HEK293 (cell line): ENCODE data around the gene MISP.

Source experiments
- CTCF ChIA-PET: fragments of 350-600 bp; formaldehyde crosslinking; extraction: SDS; loops from one replicate; lab custom pipeline; 2021; ENCODE audit warnings: antibody characterized with exemption; lab: Yijun Ruan, JAX
- POLR2A ChIA-PET: fragments of 300-600 bp; formaldehyde crosslinking; extraction: SDS; loops from one replicate; lab custom pipeline; 2020; ENCODE audit warnings: antibody characterized with exemption, inconsistent platforms; lab: Yijun Ruan, JAX
- H3K27ac ChIP-seq: fragments of 200-500 bp; sonication (Bioruptor generic); 2 replicates; pipeline ENCODE4 v1.5.1; 2014; ENCODE audit warnings: low read depth, low read length, control low read depth, inconsistent platforms; ENCODE audit errors: extremely low read depth
- H3K36me3 ChIP-seq, 2 experiments: fragments of 200-500 bp in 1 of 2; sonication (Bioruptor generic) in 1 of 2; 1 replicate in 1 of 2; 2 replicates in 1 of 2; pipeline ENCODE4 v1.5.1; 2014 to 2017; ENCODE audit warnings: inconsistent platforms in 2 of 2, low read length in 2 of 2; ENCODE audit not compliant: control insufficient read depth in 2 of 2, insufficient read depth in 1 of 2
- H3K4me1 ChIP-seq: fragments of 200-500 bp; sonication (Bioruptor generic); 2 replicates; pipeline ENCODE4 v1.5.1; 2014; ENCODE audit warnings: mild to moderate bottlenecking, low read length, inconsistent platforms; ENCODE audit not compliant: control insufficient read depth, insufficient read depth
- H3K4me3 ChIP-seq: 2 replicates; pipeline ENCODE4 v1.5.1; 2011; ENCODE audit warnings: low read depth, mild to moderate bottlenecking, control low read depth, low read length, moderate library complexity
- H3K9me3 ChIP-seq: fragments of 200-500 bp; sonication (Bioruptor generic); 2 replicates; pipeline ENCODE4 v1.5.1; 2014; ENCODE audit warnings: low read depth, low read length, inconsistent platforms; ENCODE audit not compliant: control insufficient read depth, insufficient read depth
- ELK4 ChIP-seq: IDR thresholded peaks from 2 replicates; pipeline ENCODE4 v1.6.1; 2011; ENCODE audit warnings: mild to moderate bottlenecking, low read depth, low read length, borderline replicate concordance
- GLI2 ChIP-seq: fragments of 450-650 bp; formaldehyde crosslinking; IDR thresholded peaks from 2 replicates; pipeline ENCODE4; 2017; ENCODE audit warnings: missing biosample characterization, missing genetic modification characterization, low read depth, borderline replicate concordance
- GLIS1 ChIP-seq: fragments of 450-650 bp; formaldehyde crosslinking; IDR thresholded peaks from 2 replicates; pipeline ENCODE4 v1.5.1; 2016; ENCODE audit warnings: missing biosample characterization, missing genetic modification characterization
- ZBTB17 ChIP-seq: fragments of 450-650 bp; formaldehyde crosslinking; IDR thresholded peaks from 2 replicates; pipeline ENCODE4 v1.5.1; 2016; ENCODE audit warnings: missing biosample characterization, missing genetic modification characterization
- ZBTB44 ChIP-seq: fragments of 450-650 bp; IDR thresholded peaks from 2 replicates; pipeline ENCODE4 v1.5.1; 2018; ENCODE audit warnings: missing biosample characterization, mild to moderate bottlenecking, missing genetic modification characterization
- ZNF112 ChIP-seq: fragments of 450-650 bp; formaldehyde crosslinking; IDR thresholded peaks from 2 replicates; pipeline ENCODE4 v1.5.0; 2017; ENCODE audit warnings: missing biosample characterization, missing genetic modification characterization
- ZNF266 ChIP-seq: fragments of 450-650 bp; formaldehyde crosslinking; IDR thresholded peaks from 2 replicates; pipeline ENCODE4 v1.5.1; 2016; ENCODE audit warnings: missing biosample characterization, missing genetic modification characterization, low read depth
- ZNF391 ChIP-seq: fragments of 450-650 bp; formaldehyde crosslinking; IDR thresholded peaks from 2 replicates; pipeline ENCODE4 v1.5.1; 2016; ENCODE audit warnings: low read depth, missing biosample characterization, missing genetic modification characterization, borderline replicate concordance
- ZNF416 ChIP-seq: fragments of 450-650 bp; formaldehyde crosslinking; IDR thresholded peaks from 2 replicates; pipeline ENCODE4 v1.5.1; 2016; ENCODE audit warnings: missing biosample characterization, missing genetic modification characterization
- ZNF48 ChIP-seq: fragments of 450-650 bp; formaldehyde crosslinking; IDR thresholded peaks from 2 replicates; pipeline ENCODE4 v1.5.1; 2016; ENCODE audit warnings: missing biosample characterization, missing genetic modification characterization
- ZNF529 ChIP-seq: fragments of 450-650 bp; formaldehyde crosslinking; IDR thresholded peaks from 2 replicates; pipeline ENCODE4 v1.5.1; 2017; ENCODE audit warnings: missing genetic modification characterization, missing biosample characterization; ENCODE audit not compliant: insufficient replicate concordance
- ZNF558 ChIP-seq: fragments of 450-650 bp; formaldehyde crosslinking; IDR thresholded peaks from 2 replicates; pipeline ENCODE4 v1.5.1; 2016; ENCODE audit warnings: missing biosample characterization, missing genetic modification characterization
- ZNF621 ChIP-seq: fragments of 450-650 bp; formaldehyde crosslinking; IDR thresholded peaks from 2 replicates; pipeline ENCODE4 v1.5.1; 2017; ENCODE audit warnings: missing biosample characterization, missing genetic modification characterization
- ZNF707 ChIP-seq: fragments of 450-650 bp; formaldehyde crosslinking; IDR thresholded peaks from 2 replicates; pipeline ENCODE4 v1.5.1; 2016; ENCODE audit warnings: missing biosample characterization, missing genetic modification characterization
- ZNF776 ChIP-seq: fragments of 450-650 bp; formaldehyde crosslinking; IDR thresholded peaks from 2 replicates; pipeline ENCODE4 v1.5.0; 2017; ENCODE audit warnings: missing biosample characterization, missing genetic modification characterization, borderline replicate concordance
- ZSCAN30 ChIP-seq: fragments of 450-650 bp; IDR thresholded peaks from 2 replicates; pipeline ENCODE4 v1.5.1; 2018; ENCODE audit warnings: missing biosample characterization, mild to moderate bottlenecking, missing genetic modification characterization, moderate library complexity
- TF ChIP-seq, protein P1 (sequence below): fragments of 450-650 bp; formaldehyde crosslinking; IDR thresholded peaks from 2 replicates; pipeline ENCODE4 v1.5.1; 2016; ENCODE audit warnings: missing biosample characterization, missing genetic modification characterization
- TF ChIP-seq, protein P2 (sequence below): fragments of 450-650 bp; formaldehyde crosslinking; IDR thresholded peaks from 2 replicates; pipeline ENCODE4 v1.5.1; 2016; ENCODE audit warnings: missing biosample characterization, missing genetic modification characterization
- TF ChIP-seq, protein P3 (sequence below): fragments of 450-650 bp; formaldehyde crosslinking; IDR thresholded peaks from 2 replicates; pipeline ENCODE4 v1.5.1; 2016; ENCODE audit warnings: missing biosample characterization, missing genetic modification characterization, borderline replicate concordance

The MISP gene

DNA sequence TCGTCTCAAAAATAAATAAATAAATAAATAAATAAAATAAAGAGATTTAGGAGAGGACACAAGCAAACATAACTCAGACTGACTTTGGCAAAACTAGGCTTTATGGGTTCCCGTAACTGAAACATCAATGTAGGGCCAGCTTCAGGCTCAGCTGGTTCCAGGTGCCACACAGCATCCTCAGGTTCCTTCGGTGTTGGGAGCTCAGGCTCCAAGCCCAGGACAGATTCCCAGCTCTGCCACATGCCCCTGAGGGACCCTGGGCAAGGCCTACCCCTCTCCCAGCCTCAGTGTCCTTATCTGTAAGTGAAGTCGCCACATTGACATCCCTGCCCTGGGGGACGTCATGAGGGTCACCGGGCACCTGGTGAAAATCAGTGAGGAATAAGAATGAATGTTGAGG is 18.7 kb downstream of the MISP start:
- ChIA-PET CTCF (interaction anchor here (0.6 to 2.9 kb wide), 17 partner anchors 9 to 696 kb away, joined by 3 to 21 read pairs (median 4); no protein-coding TSS in a partner anchor), POLR2A (interaction anchor here (0.6 kb wide), 1 partner anchor 153 kb away, joined by 5 read pairs; no protein-coding TSS in a partner anchor)
- Histone ChIP-seq H3K9me3 (no peaks in the 10 kb centered on the region), H3K4me1 (no peaks in the 10 kb centered on the region), H3K36me3 (no peaks in the 10 kb centered on the region), H3K4me3 (no peak overlapping the region), H3K27ac (no peak overlapping the region)
- no peak for TF ChIP-seq ZSCAN30 (tag by site-specific recombination)
- TF ChIP-seq ZNF776 (tag by site-specific recombination), result no peak
- TF ChIP-seq ELK4, result no peak
- TF ChIP-seq, protein P1, sequence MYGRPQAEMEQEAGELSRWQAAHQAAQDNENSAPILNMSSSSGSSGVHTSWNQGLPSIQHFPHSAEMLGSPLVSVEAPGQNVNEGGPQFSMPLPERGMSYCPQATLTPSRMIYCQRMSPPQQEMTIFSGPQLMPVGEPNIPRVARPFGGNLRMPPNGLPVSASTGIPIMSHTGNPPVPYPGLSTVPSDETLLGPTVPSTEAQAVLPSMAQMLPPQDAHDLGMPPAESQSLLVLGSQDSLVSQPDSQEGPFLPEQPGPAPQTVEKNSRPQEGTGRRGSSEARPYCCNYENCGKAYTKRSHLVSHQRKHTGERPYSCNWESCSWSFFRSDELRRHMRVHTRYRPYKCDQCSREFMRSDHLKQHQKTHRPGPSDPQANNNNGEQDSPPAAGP (tag by site-specific recombination), result no peak
- TF ChIP-seq ZNF391, result no peak
- no peak for TF ChIP-seq ZNF558
- TF ChIP-seq GLI2 (tag by site-specific recombination), result no peak
- TF ChIP-seq ZNF707 (tag by site-specific recombination), result no peak
- no peak for TF ChIP-seq ZBTB44 (tag by site-specific recombination)
- TF ChIP-seq ZNF48 (tag by site-specific recombination), result no peak
- TF ChIP-seq ZBTB17 (tag by site-specific recombination), result no peak
- TF ChIP-seq, protein P2, sequence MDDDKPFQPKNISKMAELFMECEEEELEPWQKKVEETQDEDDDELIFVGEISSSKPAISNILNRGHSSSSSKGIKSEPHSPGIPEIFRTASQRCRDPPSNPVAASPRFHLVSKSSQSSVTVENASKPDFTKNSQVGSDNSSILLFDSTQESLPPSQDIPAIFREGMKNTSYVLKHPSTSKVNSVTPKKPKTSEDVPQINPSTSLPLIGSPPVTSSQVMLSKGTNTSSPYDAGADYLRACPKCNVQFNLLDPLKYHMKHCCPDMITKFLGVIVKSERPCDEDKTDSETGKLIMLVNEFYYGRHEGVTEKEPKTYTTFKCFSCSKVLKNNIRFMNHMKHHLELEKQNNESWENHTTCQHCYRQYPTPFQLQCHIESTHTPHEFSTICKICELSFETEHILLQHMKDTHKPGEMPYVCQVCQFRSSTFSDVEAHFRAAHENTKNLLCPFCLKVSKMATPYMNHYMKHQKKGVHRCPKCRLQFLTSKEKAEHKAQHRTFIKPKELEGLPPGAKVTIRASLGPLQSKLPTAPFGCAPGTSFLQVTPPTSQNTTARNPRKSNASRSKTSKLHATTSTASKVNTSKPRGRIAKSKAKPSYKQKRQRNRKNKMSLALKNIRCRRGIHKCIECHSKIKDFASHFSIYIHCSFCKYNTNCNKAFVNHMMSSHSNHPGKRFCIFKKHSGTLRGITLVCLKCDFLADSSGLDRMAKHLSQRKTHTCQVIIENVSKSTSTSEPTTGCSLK (tag by site-specific recombination), result no peak
- no peak for TF ChIP-seq ZNF266 (tag by site-specific recombination)
- no peak for TF ChIP-seq GLIS1
- no peak for TF ChIP-seq ZNF529 (tag by site-specific recombination)
- no peak for TF ChIP-seq ZNF621 (tag by site-specific recombination)
- TF ChIP-seq, protein P3, sequence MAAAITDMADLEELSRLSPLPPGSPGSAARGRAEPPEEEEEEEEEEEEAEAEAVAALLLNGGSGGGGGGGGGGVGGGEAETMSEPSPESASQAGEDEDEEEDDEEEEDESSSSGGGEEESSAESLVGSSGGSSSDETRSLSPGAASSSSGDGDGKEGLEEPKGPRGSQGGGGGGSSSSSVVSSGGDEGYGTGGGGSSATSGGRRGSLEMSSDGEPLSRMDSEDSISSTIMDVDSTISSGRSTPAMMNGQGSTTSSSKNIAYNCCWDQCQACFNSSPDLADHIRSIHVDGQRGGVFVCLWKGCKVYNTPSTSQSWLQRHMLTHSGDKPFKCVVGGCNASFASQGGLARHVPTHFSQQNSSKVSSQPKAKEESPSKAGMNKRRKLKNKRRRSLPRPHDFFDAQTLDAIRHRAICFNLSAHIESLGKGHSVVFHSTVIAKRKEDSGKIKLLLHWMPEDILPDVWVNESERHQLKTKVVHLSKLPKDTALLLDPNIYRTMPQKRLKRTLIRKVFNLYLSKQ, result no peak
- no peak for TF ChIP-seq ZNF112 (tag by site-specific recombination)
- no peak for TF ChIP-seq ZNF416
